ENCODE data around the gene TBCD.

Gene TBCD

GRCh38 chr17:82845163-82845807 is 93.4 kb downstream of the TBCD start:
- Histone ChIP-seq H3K9me3 (ENCODE audit: insufficient read depth, low read length) (no peaks in the 10 kb centered on the region), H3K36me3 (replicated peaks; ENCODE audit: low read depth, low read length) (peaks cover 2% of the 10 kb centered on the region), H3K4me1 (ENCODE audit: low read length) (peaks cover 17% of the 10 kb centered on the region), H3K4me2 (ENCODE audit: low read length) (no peak overlapping the region), H4K20me1 (ENCODE audit: insufficient read depth, low read length) (peaks cover 46% of the 10 kb centered on the region), H2AFZ (ENCODE audit: low read depth, low read length) (no peak overlapping the region), H3K27me3 (ENCODE audit: low read depth, low read length) (no peaks in the 10 kb centered on the region; the same call in 1 of the 2 replicates), H3K27ac (ENCODE audit: low read length) (no peak overlapping the region), H3K9ac (ENCODE audit: low read length) (no peak overlapping the region), H3K4me3 (ENCODE audit: low read length) (no peak overlapping the region), H3K79me2 (ENCODE audit: low read length) (0 out of 2 replicates have a peak, but pooled peaks cover 3% of the 10 kb centered on the region)
- TF ChIP-seq EZH2phosphoT487 (IDR thresholded peaks at IDR 0.05; ENCODE audit: low read depth): no peak
- no peak for TF ChIP-seq CTCF (IDR thresholded peaks at IDR 0.05; ENCODE audit: low read depth, low read length)

GRCh38 chr17:82846061-82846691 is 94.3 kb downstream of the TBCD start:
- Histone ChIP-seq H3K9ac (ENCODE audit: low read length) (no peak overlapping the region), H3K4me1 (ENCODE audit: low read length) (peaks cover 17% of the 10 kb centered on the region), H2AFZ (ENCODE audit: low read depth, low read length) (no peak overlapping the region), H3K4me2 (ENCODE audit: low read length) (no peak overlapping the region), H3K27ac (ENCODE audit: low read length) (no peak overlapping the region), H3K9me3 (ENCODE audit: insufficient read depth, low read length) (no peaks in the 10 kb centered on the region), H3K4me3 (ENCODE audit: low read length) (no peak overlapping the region), H3K79me2 (ENCODE audit: low read length) (peaks cover 6% of the 10 kb centered on the region; the same call in 1 of the 2 replicates), H4K20me1 (ENCODE audit: insufficient read depth, low read length) (peaks cover 52% of the 10 kb centered on the region), H3K36me3 (replicated peaks; ENCODE audit: low read depth, low read length) (peaks cover 6% of the 10 kb centered on the region), H3K27me3 (ENCODE audit: low read depth, low read length) (no peaks in the 10 kb centered on the region; the same call in 1 of the 2 replicates)
- TF ChIP-seq CTCF (IDR thresholded peaks at IDR 0.05; ENCODE audit: low read depth, low read length) (no peak), EZH2phosphoT487 (IDR thresholded peaks at IDR 0.05; ENCODE audit: low read depth) (no peak)

GRCh38 chr17:82848022-82848592 is 96.2 kb downstream of the TBCD start:
- Histone ChIP-seq H2AFZ (ENCODE audit: low read depth, low read length) (no peak overlapping the region), H4K20me1 (ENCODE audit: insufficient read depth, low read length) (peaks cover 69% of the 10 kb centered on the region), H3K9ac (ENCODE audit: low read length) (no peak overlapping the region), H3K4me1 (ENCODE audit: low read length) (peaks cover 17% of the 10 kb centered on the region), H3K36me3 (replicated peaks; ENCODE audit: low read depth, low read length) (peaks cover 6% of the 10 kb centered on the region), H3K4me3 (ENCODE audit: low read length) (no peak overlapping the region), H3K9me3 (ENCODE audit: insufficient read depth, low read length) (no peaks in the 10 kb centered on the region), H3K27ac (ENCODE audit: low read length) (no peak overlapping the region), H3K79me2 (ENCODE audit: low read length) (peaks cover 6% of the 10 kb centered on the region; the same call in 1 of the 2 replicates), H3K4me2 (ENCODE audit: low read length) (no peak overlapping the region), H3K27me3 (ENCODE audit: low read depth, low read length) (no peaks in the 10 kb centered on the region; the same call in 1 of the 2 replicates)
- TF ChIP-seq EZH2phosphoT487 (IDR thresholded peaks at IDR 0.05; ENCODE audit: low read depth): no peak
- TF ChIP-seq CTCF (IDR thresholded peaks at IDR 0.05; ENCODE audit: low read depth, low read length): no peak

Measured in OCI-LY3 (cell line).